GM18867 (cell line): Measurements from ENCODE around the gene RASSF7.

Experiments
- ATAC-seq: cut with Tn5 transposase; IDR thresholded peaks from one replicate; pipeline ENCODE4 v1.9.1; 2021; ENCODE audit warnings: mild to moderate bottlenecking, moderate library complexity; ENCODE audit not compliant: unreplicated experiment

RASSF7 gene

GRCh38 chr11:607020-607780 lies 46.4 kb downstream of the RASSF7 start:
- no peak for ATAC-seq

- ATAC-seq: no peak
Observed at GRCh38 chr11:607971-608659, 47.3 kb downstream of the RASSF7 start.

GRCh38 chr11:608791-609251 lies 48.1 kb downstream of the RASSF7 start:
- no peak for ATAC-seq

- no peak for ATAC-seq
Observed at GRCh38 chr11:609341-609811, 48.6 kb downstream of the RASSF7 start.

GRCh38 chr11:610146-610801 lies 49.5 kb downstream of the RASSF7 start:
- ATAC-seq: no peak

GRCh38 chr11:611001-611996 lies 50.5 kb downstream of the RASSF7 start:
- ATAC-seq: no peak

GRCh38 chr11:612201-612960 lies 51.6 kb downstream of the RASSF7 start:
- ATAC-seq: no peak

GRCh38 chr11:612961-613300 lies 52.2 kb downstream of the RASSF7 start:
- ATAC-seq: no peak

- no peak for ATAC-seq
Observed at GRCh38 chr11:613369-613968, 52.7 kb downstream of the RASSF7 start.
